ENCODE results near the gene TMEM107.

DNA sequence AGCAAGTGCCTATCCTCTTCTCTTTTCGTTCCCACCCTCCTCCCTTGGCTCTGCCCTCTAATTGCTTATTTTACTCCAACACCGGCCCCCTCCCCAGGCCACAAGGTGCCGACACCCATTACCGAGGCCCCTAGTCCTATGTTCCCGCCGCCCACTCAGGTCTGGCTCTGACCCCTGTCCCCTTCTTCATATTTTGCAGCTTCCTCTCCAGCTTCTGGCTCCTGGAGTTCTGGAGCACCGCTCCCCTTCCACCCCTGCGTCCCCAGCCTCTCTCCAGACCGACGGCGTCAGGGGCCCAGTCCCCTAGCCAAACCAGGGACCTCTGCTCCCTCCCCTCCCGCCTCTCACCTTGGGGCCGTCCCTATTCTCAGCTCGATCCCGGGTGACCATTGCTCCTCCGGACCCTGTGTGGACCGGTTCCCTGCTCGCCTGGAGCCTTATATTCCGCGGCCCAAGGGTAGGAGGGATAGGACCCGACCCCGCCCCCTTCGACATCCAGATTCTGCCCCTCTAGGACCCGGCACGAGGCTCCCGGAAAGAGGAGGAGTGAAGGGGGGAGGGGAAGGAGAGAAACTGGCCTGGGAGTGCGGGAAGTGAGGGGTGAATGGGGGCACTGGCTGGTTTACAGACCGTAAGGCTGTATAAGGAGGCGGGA is 52.4 kb downstream of the TMEM107 start, which contains the start of gene HES7:
- TF ChIP-seq CTCF (IDR thresholded peaks at IDR 0.05; ENCODE audit: insufficient read depth, low read length) = no peak
- TF ChIP-seq, protein P1, sequence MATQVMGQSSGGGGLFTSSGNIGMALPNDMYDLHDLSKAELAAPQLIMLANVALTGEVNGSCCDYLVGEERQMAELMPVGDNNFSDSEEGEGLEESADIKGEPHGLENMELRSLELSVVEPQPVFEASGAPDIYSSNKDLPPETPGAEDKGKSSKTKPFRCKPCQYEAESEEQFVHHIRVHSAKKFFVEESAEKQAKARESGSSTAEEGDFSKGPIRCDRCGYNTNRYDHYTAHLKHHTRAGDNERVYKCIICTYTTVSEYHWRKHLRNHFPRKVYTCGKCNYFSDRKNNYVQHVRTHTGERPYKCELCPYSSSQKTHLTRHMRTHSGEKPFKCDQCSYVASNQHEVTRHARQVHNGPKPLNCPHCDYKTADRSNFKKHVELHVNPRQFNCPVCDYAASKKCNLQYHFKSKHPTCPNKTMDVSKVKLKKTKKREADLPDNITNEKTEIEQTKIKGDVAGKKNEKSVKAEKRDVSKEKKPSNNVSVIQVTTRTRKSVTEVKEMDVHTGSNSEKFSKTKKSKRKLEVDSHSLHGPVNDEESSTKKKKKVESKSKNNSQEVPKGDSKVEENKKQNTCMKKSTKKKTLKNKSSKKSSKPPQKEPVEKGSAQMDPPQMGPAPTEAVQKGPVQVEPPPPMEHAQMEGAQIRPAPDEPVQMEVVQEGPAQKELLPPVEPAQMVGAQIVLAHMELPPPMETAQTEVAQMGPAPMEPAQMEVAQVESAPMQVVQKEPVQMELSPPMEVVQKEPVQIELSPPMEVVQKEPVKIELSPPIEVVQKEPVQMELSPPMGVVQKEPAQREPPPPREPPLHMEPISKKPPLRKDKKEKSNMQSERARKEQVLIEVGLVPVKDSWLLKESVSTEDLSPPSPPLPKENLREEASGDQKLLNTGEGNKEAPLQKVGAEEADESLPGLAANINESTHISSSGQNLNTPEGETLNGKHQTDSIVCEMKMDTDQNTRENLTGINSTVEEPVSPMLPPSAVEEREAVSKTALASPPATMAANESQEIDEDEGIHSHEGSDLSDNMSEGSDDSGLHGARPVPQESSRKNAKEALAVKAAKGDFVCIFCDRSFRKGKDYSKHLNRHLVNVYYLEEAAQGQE (IDR thresholded peaks at IDR 0.05; ENCODE audit: insufficient replicate concordance, low read depth) = no peak

Measured in HL-60 (cell line).